H1 (cell line): ENCODE results near the gene PRRT1B. TPM values are rescaled to one million over a fixed set of nuclear protein-coding genes. Genes with fewer than 3 reads are reported as not detected.

Experiments used
- CTCF ChIA-PET: fragments of 300-600 bp; sonication (Branson Sonifier 250); formaldehyde crosslinking; loops from one replicate; lab custom pipeline; 2021; ENCODE audit not compliant: partially characterized antibody; lab: Charles Lee
- POLR2A ChIA-PET: fragments of 300-600 bp; sonication (Branson Sonifier 250); formaldehyde crosslinking; loops from one replicate; lab custom pipeline; 2021; ENCODE audit warnings: inconsistent platforms; ENCODE audit not compliant: partially characterized antibody; lab: Charles Lee
- DNase-seq, 2 experiments: peaks; one replicate each; pipeline versions ENCODE4 v3.0.0 to v3.0.0-alpha.2; 2010 to 2022; ENCODE audit warnings: low spot score in 2 of 2, low read depth in 1 of 2, mixed read lengths in 1 of 2
- FAIRE-seq: peaks from 2 replicates; lab custom pipeline; 2011; peaks lifted over from hg19 to GRCh38; lab: Jason Lieb, UNC
- H2AFZ ChIP-seq: 2 replicates; pipeline ENCODE4 v1.8.1; 2012; ENCODE audit warnings: low read length, inconsistent platforms
- H2AK5ac ChIP-seq: 2 replicates; pipeline ENCODE4 v1.6.1; 2013; ENCODE audit warnings: low read depth, low read length
- H2BK120ac ChIP-seq: replicated peaks from 2 replicates; pipeline ENCODE3; 2013; ENCODE audit warnings: low read depth, low read length, inconsistent platforms
- H2BK12ac ChIP-seq: 2 replicates; pipeline ENCODE4 v1.6.1; 2013; ENCODE audit warnings: low read depth, low read length
- H2BK15ac ChIP-seq: 2 replicates; pipeline ENCODE4 v1.6.1; 2013; ENCODE audit warnings: low read length
- H2BK20ac ChIP-seq: 2 replicates; pipeline ENCODE4 v1.6.1; 2013; ENCODE audit warnings: low read length
- H2BK5ac ChIP-seq: 2 replicates; pipeline ENCODE4 v1.6.1; 2013; ENCODE audit warnings: low read depth, low read length
- H3K14ac ChIP-seq: 2 replicates; pipeline ENCODE4 v1.6.1; 2013; ENCODE audit warnings: inconsistent platforms; ENCODE audit not compliant: insufficient read length
- H3K18ac ChIP-seq: 2 replicates; pipeline ENCODE4 v1.6.1; 2013; ENCODE audit warnings: low read length; ENCODE audit errors: extremely low read depth
- H3K23ac ChIP-seq: 2 replicates; pipeline ENCODE4 v1.6.1; 2013; ENCODE audit warnings: inconsistent platforms; ENCODE audit not compliant: insufficient read length
- H3K23me2 ChIP-seq: 2 replicates; pipeline ENCODE4 v1.6.1; 2013; ENCODE audit warnings: low read depth, low read length
- H3K27ac ChIP-seq: 2 replicates; pipeline ENCODE4 v1.6.1; 2011; ENCODE audit warnings: low read depth, low read length, inconsistent platforms
- H3K27me3 ChIP-seq, 4 experiments: replicated peaks in 1 of 4; 1 replicate in 1 of 4; 2 replicates in 3 of 4; pipeline versions ENCODE4 v1.6.1 to v1.8.1; 2011 to 2013; ENCODE audit warnings: low read length in 3 of 4, mild to moderate bottlenecking in 3 of 4, inconsistent platforms in 2 of 4, mixed read lengths in 2 of 4, moderate library complexity in 1 of 4; ENCODE audit not compliant: control insufficient read depth in 3 of 4, insufficient read depth in 3 of 4; ENCODE audit errors: extremely low read depth in 1 of 4
- H3K36me3 ChIP-seq, 4 experiments: 2 replicates each; pipeline versions ENCODE4 v1.6.1 to v1.8.1; 2011 to 2013; ENCODE audit warnings: mild to moderate bottlenecking in 4 of 4, low read length in 3 of 4, moderate library complexity in 2 of 4, control low read depth in 1 of 4, inconsistent platforms in 1 of 4; ENCODE audit not compliant: insufficient read depth in 4 of 4, control insufficient read depth in 2 of 4
- H3K4ac ChIP-seq: replicated peaks from 2 replicates; pipeline ENCODE3; 2013; ENCODE audit warnings: low read length, low read depth, mixed read lengths, inconsistent platforms; ENCODE audit not compliant: insufficient read length
- H3K4me1 ChIP-seq, 4 experiments: replicated peaks in 1 of 4; 1 replicate in 1 of 4; 2 replicates in 3 of 4; pipeline versions ENCODE4 v1.6.1 to v1.8.1; 2011 to 2013; ENCODE audit warnings: low read length in 3 of 4, inconsistent platforms in 2 of 4, mixed read lengths in 1 of 4; ENCODE audit not compliant: insufficient read depth in 4 of 4, control insufficient read depth in 3 of 4
- H3K4me2 ChIP-seq, 2 experiments: 2 replicates each; pipeline versions ENCODE4 v1.6.1 to v1.8.1; 2011 to 2013; ENCODE audit warnings: low read depth in 2 of 2, low read length in 2 of 2, control low read depth in 1 of 2, inconsistent platforms in 1 of 2, mild to moderate bottlenecking in 1 of 2; ENCODE audit not compliant: insufficient read depth in 1 of 2
- H3K4me3 ChIP-seq, 4 experiments: fragments of 200-600, 300-600 bp in 1 of 4; sonication (generic), shearing (Covaris generic), sonication (Bioruptor Twin) in 1 of 4; 2 replicates each; pipeline versions ENCODE4 v1.5.1 to v1.8.1; 2011 to 2016; ENCODE audit warnings: low read length in 4 of 4, low read depth in 3 of 4, control low read depth in 2 of 4, inconsistent platforms in 2 of 4, mild to moderate bottlenecking in 2 of 4, mixed read lengths in 1 of 4, moderate library complexity in 1 of 4; ENCODE audit not compliant: insufficient read depth in 2 of 4; ENCODE audit errors: extremely low read depth in 1 of 4
- H3K56ac ChIP-seq: replicated peaks from 2 replicates; pipeline ENCODE3; 2013; ENCODE audit warnings: low read depth, mild to moderate bottlenecking, mixed read lengths, low read length, inconsistent platforms; ENCODE audit not compliant: insufficient read length
- H3K79me1 ChIP-seq: 2 replicates; pipeline ENCODE4 v1.6.1; 2013; ENCODE audit warnings: low read depth, low read length, control low read depth
- H3K79me2 ChIP-seq, 2 experiments: 2 replicates each; pipeline versions ENCODE4 v1.6.1 to v1.8.1; 2012 to 2013; ENCODE audit warnings: low read length in 2 of 2, mild to moderate bottlenecking in 2 of 2, inconsistent platforms in 1 of 2; ENCODE audit not compliant: insufficient read depth in 2 of 2, control insufficient read depth in 1 of 2
- H3K9ac ChIP-seq, 4 experiments: replicated peaks in 1 of 4; 1 replicate in 1 of 4; 2 replicates in 3 of 4; pipeline versions ENCODE4 v1.6.1 to v1.8.1; 2011 to 2013; ENCODE audit warnings: low read depth in 3 of 4, low read length in 3 of 4, control low read depth in 2 of 4, mild to moderate bottlenecking in 2 of 4, moderate library complexity in 2 of 4, inconsistent platforms in 1 of 4; ENCODE audit errors: extremely low read depth in 1 of 4
- H3K9me3 ChIP-seq, 2 experiments: 2 replicates each; pipeline versions ENCODE4 v1.6.1 to v1.8.1; 2012 to 2013; ENCODE audit warnings: mild to moderate bottlenecking in 2 of 2, moderate library complexity in 2 of 2, control low read depth in 1 of 2, inconsistent platforms in 1 of 2, low read depth in 1 of 2, low read length in 1 of 2, mixed read lengths in 1 of 2; ENCODE audit not compliant: insufficient read depth in 2 of 2
- H4K20me1 ChIP-seq, 2 experiments: replicated peaks in 1 of 2; 2 replicates each; pipeline versions ENCODE3 to v1.8.1; 2011 to 2013; ENCODE audit warnings: inconsistent platforms in 2 of 2, low read length in 2 of 2, mild to moderate bottlenecking in 1 of 2; ENCODE audit not compliant: insufficient read depth in 2 of 2, control insufficient read depth in 1 of 2
- H4K5ac ChIP-seq: 2 replicates; pipeline ENCODE4 v1.6.1; 2013; ENCODE audit warnings: low read length, low read depth, mixed read lengths, inconsistent platforms; ENCODE audit not compliant: insufficient read length
- H4K8ac ChIP-seq: 2 replicates; pipeline ENCODE4 v1.8.0; 2013; ENCODE audit warnings: mild to moderate bottlenecking, moderate library complexity, low read length, inconsistent platforms; ENCODE audit not compliant: insufficient read depth; ENCODE audit errors: extremely low read depth
- H4K91ac ChIP-seq: replicated peaks from 2 replicates; pipeline ENCODE3; 2013; ENCODE audit warnings: low read length, mixed read lengths, inconsistent platforms; ENCODE audit not compliant: insufficient read length
- CBX5 ChIP-seq: fragments of 300-800, 300-1000 bp; sonication (generic); IDR thresholded peaks from 2 replicates; pipeline ENCODE4 v1.7.1; 2016; ENCODE audit warnings: antibody characterized with exemption, low read length, low read depth
- CBX8 ChIP-seq: fragments of 300-800, 300-1000 bp; sonication (generic); IDR thresholded peaks from 2 replicates; pipeline ENCODE4 v1.7.1; 2016; ENCODE audit warnings: low read depth, low read length, borderline replicate concordance
- CHD2 ChIP-seq: IDR thresholded peaks from 2 replicates; pipeline ENCODE4 v1.6.1; 2012; ENCODE audit warnings: low read length, improper control_type of control experiment
- HDAC6 ChIP-seq: IDR thresholded peaks from one replicate; pipeline ENCODE4 v1.7.1; 2012; ENCODE audit warnings: low read depth, mild to moderate bottlenecking, inconsistent platforms, low read length, moderate library complexity
- JUN ChIP-seq: IDR thresholded peaks from 2 replicates; pipeline ENCODE4 v1.6.1; 2011; ENCODE audit warnings: low read depth, mild to moderate bottlenecking, improper control_type of control experiment, low read length
- JUND ChIP-seq: IDR thresholded peaks from 2 replicates; pipeline ENCODE4 v1.6.1; 2011; ENCODE audit warnings: mild to moderate bottlenecking, improper control_type of control experiment, low read length
- KDM4A ChIP-seq: IDR thresholded peaks from one replicate; pipeline ENCODE4 v1.7.1; 2012; ENCODE audit warnings: low read depth, mild to moderate bottlenecking, moderate library complexity, low read length, inconsistent platforms; ENCODE audit not compliant: severe bottlenecking
- KDM5A ChIP-seq: fragments of 200-600 bp; IDR thresholded peaks from 2 replicates; pipeline ENCODE4 v1.7.1; 2012; ENCODE audit warnings: mild to moderate bottlenecking, low read length, inconsistent platforms, mixed read lengths
- RBBP5 ChIP-seq: IDR thresholded peaks from 2 replicates; pipeline ENCODE4 v1.7.1; 2012; ENCODE audit warnings: low read depth, mild to moderate bottlenecking, inconsistent platforms, low read length, moderate library complexity, borderline replicate concordance
- RFX5 ChIP-seq: IDR thresholded peaks from 2 replicates; pipeline ENCODE4 v1.6.1; 2011; ENCODE audit warnings: low read depth, low read length, improper control_type of control experiment, borderline replicate concordance
- TEAD4 ChIP-seq: IDR thresholded peaks from 2 replicates; pipeline ENCODE4 v1.6.1; 2012; ENCODE audit warnings: low read depth, low read length, inconsistent platforms, mixed read lengths
- ZNF274 ChIP-seq: IDR thresholded peaks from 2 replicates; pipeline ENCODE4 v1.7.0; 2012; ENCODE audit warnings: low read length, borderline replicate concordance; ENCODE audit errors: extremely low read depth
- WGBS, 2 experiments: shearing (Covaris generic) in 1 of 2; methylation state at CpG; one replicate each; pipeline versions ENCODE4 v1.1.6 to v1.1.7; 2013 to 2015; ENCODE audit warnings: low lambda C conversion rate in 2 of 2, mixed read lengths in 2 of 2, inconsistent platforms in 1 of 2, low coverage in 1 of 2, missing lambda C conversion rate in 1 of 2; ENCODE audit not compliant: insufficient replicate concordance in 2 of 2, insufficient coverage in 1 of 2, insufficient read length in 1 of 2; ENCODE audit errors: extremely low coverage in 1 of 2, missing lambda C conversion rate in 1 of 2; 5-methylcytosine and 5-hydroxymethylcytosine counted together
- polyA plus RNA-seq, 7 experiments: library from polyadenylated mRNA; depleted of rRNA in 3 of 7; stranded (reverse) in 5 of 7; unstranded in 2 of 7; fragments of >200 nt in 5 of 7; fragments of 200-250 nt in 2 of 7; gene quantifications; 1 replicate in 5 of 7; 2 replicates in 1 of 7; 4 replicates in 1 of 7; pipeline versions ENCODE4 v1.2.1 to v1.2.3, GENCODE V29; 2011 to 2013; ENCODE audit warnings: missing spikeins in 2 of 7, mixed read lengths in 2 of 7
- total RNA-seq: library from RNA; stranded (reverse); fragmentation: NEBNext Ultra II Directional; extraction: Animal tissue kit (Norgen Biotek cat#: 25700); gene quantifications from 2 replicates; pipeline ENCODE4 v1.2.1, GENCODE V29; 2021
- TF ChIP-seq, protein P1 (sequence below): IDR thresholded peaks from 2 replicates; pipeline ENCODE4 v1.6.1; 2011; ENCODE audit warnings: low read depth, mild to moderate bottlenecking, low read length; ENCODE audit not compliant: insufficient read depth
- TF ChIP-seq, protein P2 (sequence below): IDR thresholded peaks from 2 replicates; pipeline ENCODE4 v1.6.1; 2012; ENCODE audit warnings: inconsistent platforms

PRRT1B gene
- total and polyA plus RNA-seq, 2 of the 8 experiments (the other 6 are each of a cell fraction or from before 2014, with no cell fraction given), result 0.30 to 1.2 TPM

DNA sequence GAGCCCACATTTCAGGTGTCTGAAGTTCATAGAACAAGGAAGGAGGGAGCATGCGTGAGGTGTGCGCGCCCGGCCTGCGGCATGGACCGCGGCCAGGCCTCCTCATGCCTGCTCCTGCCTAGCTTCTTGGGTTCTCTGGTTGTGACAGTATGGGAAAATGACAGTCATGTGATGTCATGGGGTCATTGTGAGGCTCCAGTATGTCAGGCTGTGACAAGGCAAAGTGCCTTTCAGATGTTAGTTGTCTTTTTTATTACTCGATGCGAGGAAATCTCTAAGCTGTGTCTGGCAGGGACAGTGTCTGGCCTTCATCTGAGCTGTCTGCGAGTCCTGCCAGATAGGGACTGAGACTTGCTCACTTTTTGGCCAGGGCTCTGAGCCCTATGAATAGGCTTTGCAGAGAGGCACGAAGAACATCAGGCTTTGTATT is 27.5 kb upstream of the PRRT1B start:
- no peaks in the 10 kb centered on the region for H3K4me1 ChIP-seq
- 95% methylated on average over 11 of the region's 11 CpGs; no CpG with 5 or more reads in 1 of the 2 experiments for WGBS, 2 experiments
- TF ChIP-seq KDM4A (no peak), RFX5 (no peak), CBX8 (no peak), ZNF274 (no peak), KDM5A (no peak), RBBP5 (no peak), TEAD4 (no peak), HDAC6 (no peak), CHD2 (no peak), CBX5 (no peak), JUN (no peak), JUND (no peak)
- TF ChIP-seq, protein P1, sequence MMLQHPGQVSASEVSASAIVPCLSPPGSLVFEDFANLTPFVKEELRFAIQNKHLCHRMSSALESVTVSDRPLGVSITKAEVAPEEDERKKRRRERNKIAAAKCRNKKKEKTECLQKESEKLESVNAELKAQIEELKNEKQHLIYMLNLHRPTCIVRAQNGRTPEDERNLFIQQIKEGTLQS, result no peak
- TF ChIP-seq, protein P2, sequence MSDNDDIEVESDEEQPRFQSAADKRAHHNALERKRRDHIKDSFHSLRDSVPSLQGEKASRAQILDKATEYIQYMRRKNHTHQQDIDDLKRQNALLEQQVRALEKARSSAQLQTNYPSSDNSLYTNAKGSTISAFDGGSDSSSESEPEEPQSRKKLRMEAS, result no peak

More for the DNA sequence above, 27.5 kb upstream of the PRRT1B start:
- H2AK5ac ChIP-seq, result no peak overlapping the region
- peaks cover 1 to 3% of the 10 kb centered on the region in 2 experiments for H4K20me1 ChIP-seq
- H3K4me3 ChIP-seq, result no peak overlapping the region
- H2BK15ac ChIP-seq, result no peak overlapping the region
- H3K79me1 ChIP-seq, result no peaks in the 10 kb centered on the region
- ChIA-PET POLR2A (interaction anchor here (0.7 to 3.7 kb wide), 4 partner anchors 10 to 29 kb away, joined by 3 to 22 read pairs (median 12); partner anchors contain the start of gene POMT1), CTCF (interaction anchor here (1.5 kb wide), 1 partner anchor 40 kb away, joined by 3 read pairs; no protein-coding TSS in a partner anchor)
- no peak overlapping the region for H3K18ac ChIP-seq
- DNase-seq (no peak), FAIRE-seq (no peak)
- no peak overlapping the region for H2BK5ac ChIP-seq
- H3K79me2 ChIP-seq, result no peaks in the 10 kb centered on the region
- peaks cover 3 to 5% of the 10 kb centered on the region in 2 experiments; a peak in 2 of 4 replicates for H3K9me3 ChIP-seq
- no peak overlapping the region for H3K9ac ChIP-seq
- H2BK12ac ChIP-seq, result no peak overlapping the region
- H3K56ac ChIP-seq, result no peak overlapping the region
- H3K23ac ChIP-seq, result no peak overlapping the region
- no peaks in the 10 kb centered on the region for H3K23me2 ChIP-seq
- H4K5ac ChIP-seq, result no peak overlapping the region
- H2BK20ac ChIP-seq, result no peak overlapping the region
- no peak overlapping the region for H4K91ac ChIP-seq
- no peaks in the 10 kb centered on the region for H3K27me3 ChIP-seq
- peaks cover 25 to 69% (median 49%) of the 10 kb centered on the region in 4 experiments for H3K36me3 ChIP-seq
- no peak overlapping the region for H2AFZ ChIP-seq
- no peak overlapping the region for H3K4ac ChIP-seq
- H3K14ac ChIP-seq, result no peak overlapping the region
- H3K4me2 ChIP-seq, result no peak overlapping the region
- no peak overlapping the region for H3K27ac ChIP-seq
- H2BK120ac ChIP-seq, result no peak overlapping the region
- no peak overlapping the region for H4K8ac ChIP-seq
